Measurements from ENCODE around the gene PRRX1.

DNA sequence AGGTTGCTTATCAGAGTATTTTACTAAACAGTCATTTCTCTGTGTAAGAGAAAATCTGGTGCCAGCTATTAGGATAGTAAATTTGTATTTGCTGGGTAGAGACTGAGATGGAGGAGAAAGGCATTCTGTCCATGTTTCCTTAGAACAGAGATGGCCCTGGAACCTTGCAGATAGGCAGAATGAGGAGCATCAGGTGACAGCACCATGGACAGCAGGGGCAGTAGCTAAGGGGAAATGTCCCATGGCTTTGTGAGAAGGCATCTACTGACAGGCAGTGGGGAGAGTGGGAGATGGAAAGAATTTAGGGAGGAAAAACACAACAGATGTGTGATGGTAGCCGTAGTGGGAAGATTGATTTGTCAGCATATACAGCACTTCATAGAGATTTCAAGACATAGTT, 105.0 kb downstream of the PRRX1 start:
- TF ChIP-seq, protein P1, sequence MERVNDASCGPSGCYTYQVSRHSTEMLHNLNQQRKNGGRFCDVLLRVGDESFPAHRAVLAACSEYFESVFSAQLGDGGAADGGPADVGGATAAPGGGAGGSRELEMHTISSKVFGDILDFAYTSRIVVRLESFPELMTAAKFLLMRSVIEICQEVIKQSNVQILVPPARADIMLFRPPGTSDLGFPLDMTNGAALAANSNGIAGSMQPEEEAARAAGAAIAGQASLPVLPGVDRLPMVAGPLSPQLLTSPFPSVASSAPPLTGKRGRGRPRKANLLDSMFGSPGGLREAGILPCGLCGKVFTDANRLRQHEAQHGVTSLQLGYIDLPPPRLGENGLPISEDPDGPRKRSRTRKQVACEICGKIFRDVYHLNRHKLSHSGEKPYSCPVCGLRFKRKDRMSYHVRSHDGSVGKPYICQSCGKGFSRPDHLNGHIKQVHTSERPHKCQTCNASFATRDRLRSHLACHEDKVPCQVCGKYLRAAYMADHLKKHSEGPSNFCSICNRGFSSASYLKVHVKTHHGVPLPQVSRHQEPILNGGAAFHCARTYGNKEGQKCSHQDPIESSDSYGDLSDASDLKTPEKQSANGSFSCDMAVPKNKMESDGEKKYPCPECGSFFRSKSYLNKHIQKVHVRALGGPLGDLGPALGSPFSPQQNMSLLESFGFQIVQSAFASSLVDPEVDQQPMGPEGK (CRISPR knock-in tag; IDR thresholded peaks at IDR 0.05; ENCODE audit: borderline replicate concordance) = no peak
- TF ChIP-seq, protein P2, sequence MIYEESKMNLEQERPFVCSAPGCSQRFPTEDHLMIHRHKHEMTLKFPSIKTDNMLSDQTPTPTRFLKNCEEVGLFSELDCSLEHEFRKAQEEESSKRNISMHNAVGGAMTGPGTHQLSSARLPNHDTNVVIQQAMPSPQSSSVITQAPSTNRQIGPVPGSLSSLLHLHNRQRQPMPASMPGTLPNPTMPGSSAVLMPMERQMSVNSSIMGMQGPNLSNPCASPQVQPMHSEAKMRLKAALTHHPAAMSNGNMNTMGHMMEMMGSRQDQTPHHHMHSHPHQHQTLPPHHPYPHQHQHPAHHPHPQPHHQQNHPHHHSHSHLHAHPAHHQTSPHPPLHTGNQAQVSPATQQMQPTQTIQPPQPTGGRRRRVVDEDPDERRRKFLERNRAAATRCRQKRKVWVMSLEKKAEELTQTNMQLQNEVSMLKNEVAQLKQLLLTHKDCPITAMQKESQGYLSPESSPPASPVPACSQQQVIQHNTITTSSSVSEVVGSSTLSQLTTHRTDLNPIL (CRISPR knock-in tag; IDR thresholded peaks at IDR 0.05; ENCODE audit: low read depth) = no peak
- TF ChIP-seq ZC3H10 (CRISPR knock-in tag; IDR thresholded peaks at IDR 0.05) (no peak), ISL1 (CRISPR knock-in tag; IDR thresholded peaks at IDR 0.05) (no peak), TOX (CRISPR knock-in tag; IDR thresholded peaks at IDR 0.05; ENCODE audit: borderline replicate concordance) (no peak)
- TF ChIP-seq, protein P3, sequence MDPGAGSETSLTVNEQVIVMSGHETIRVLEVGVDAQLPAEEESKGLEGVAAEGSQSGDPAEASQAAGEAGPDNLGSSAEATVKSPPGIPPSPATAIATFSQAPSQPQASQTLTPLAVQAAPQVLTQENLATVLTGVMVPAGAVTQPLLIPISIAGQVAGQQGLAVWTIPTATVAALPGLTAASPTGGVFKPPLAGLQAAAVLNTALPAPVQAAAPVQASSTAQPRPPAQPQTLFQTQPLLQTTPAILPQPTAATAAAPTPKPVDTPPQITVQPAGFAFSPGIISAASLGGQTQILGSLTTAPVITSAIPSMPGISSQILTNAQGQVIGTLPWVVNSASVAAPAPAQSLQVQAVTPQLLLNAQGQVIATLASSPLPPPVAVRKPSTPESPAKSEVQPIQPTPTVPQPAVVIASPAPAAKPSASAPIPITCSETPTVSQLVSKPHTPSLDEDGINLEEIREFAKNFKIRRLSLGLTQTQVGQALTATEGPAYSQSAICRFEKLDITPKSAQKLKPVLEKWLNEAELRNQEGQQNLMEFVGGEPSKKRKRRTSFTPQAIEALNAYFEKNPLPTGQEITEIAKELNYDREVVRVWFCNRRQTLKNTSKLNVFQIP (CRISPR knock-in tag; IDR thresholded peaks at IDR 0.05; ENCODE audit: borderline replicate concordance, low read depth) = no peak
